PC-9 (cell line): ENCODE results near the gene BRIP1. TPM values are rescaled to one million over a fixed set of nuclear protein-coding genes. Genes with fewer than 3 reads are reported as not detected.

Source experiments
- BruUV-seq: library from RNA; stranded (reverse); fragments of 400-500 nt; replicated peaks from 2 replicates; lab custom pipeline; 2021; lab: Mats Ljungman, UMichigan
- CTCF ChIA-PET: fragments of 300-600 bp; sonication (Branson Sonifier 250); formaldehyde crosslinking; loops from one replicate; lab custom pipeline; 2022; ENCODE audit warnings: antibody characterized with exemption; lab: Charles Lee
- POLR2A ChIA-PET: fragments of 300-600 bp; sonication (Branson Sonifier 250); formaldehyde crosslinking; loops from one replicate; lab custom pipeline; 2022; ENCODE audit warnings: antibody characterized with exemption; ENCODE audit not compliant: unreplicated experiment; lab: Charles Lee
- DNase-seq, 2 experiments: peaks; one replicate each; pipeline versions ENCODE4 v3.0.0 to v3.0.0-alpha.2; 2015 to 2022; ENCODE audit warnings: mixed read lengths in 1 of 2
- H2AFZ ChIP-seq: fragments of 200-600 bp; sonication (generic); 2 replicates; pipeline ENCODE4 v1.8.1; 2017; ENCODE audit warnings: antibody characterized with exemption
- H3F3A ChIP-seq: fragments of 200-600 bp; sonication (generic); 2 replicates; pipeline ENCODE4 v1.8.1; 2017; ENCODE audit warnings: antibody characterized with exemption, mild to moderate bottlenecking, low read depth; ENCODE audit not compliant: insufficient read depth
- H3K27ac ChIP-seq: fragments of 200-600 bp; sonication (generic); 2 replicates; pipeline ENCODE4 v1.6.1; 2016; ENCODE audit warnings: mixed run types
- H3K27me3 ChIP-seq: fragments of 200-600 bp; sonication (generic); 2 replicates; pipeline ENCODE4 v1.6.1; 2016; ENCODE audit warnings: low read depth, mixed run types; ENCODE audit not compliant: insufficient read depth
- H3K36me3 ChIP-seq: fragments of 200-600 bp; sonication (generic); 2 replicates; pipeline ENCODE4 v1.6.1; 2016; ENCODE audit warnings: low read depth, mixed run types
- H3K4me1 ChIP-seq: fragments of 200-600 bp; sonication (generic); replicated peaks from 2 replicates; pipeline ENCODE4 v1.6.1; 2016; ENCODE audit warnings: mixed run types; ENCODE audit not compliant: insufficient read depth
- H3K4me2 ChIP-seq: fragments of 200-600 bp; sonication (generic); 2 replicates; pipeline ENCODE4 v1.6.1; 2017; ENCODE audit warnings: mixed run types
- H3K4me3 ChIP-seq: fragments of 200-600 bp; sonication (generic); 2 replicates; pipeline ENCODE4 v1.6.1; 2016; ENCODE audit warnings: mixed run types
- H3K79me2 ChIP-seq: fragments of 200-600 bp; sonication (generic); 2 replicates; pipeline ENCODE4 v1.6.1; 2017; ENCODE audit warnings: low read depth, mixed run types
- H3K9me2 ChIP-seq: fragments of 200-600 bp; sonication (generic); 2 replicates; pipeline ENCODE4 v1.8.1; 2017; ENCODE audit warnings: mild to moderate bottlenecking; ENCODE audit not compliant: insufficient read depth
- H3K9me3 ChIP-seq: fragments of 200-600 bp; sonication (generic); 2 replicates; pipeline ENCODE4 v1.8.1; 2016; ENCODE audit warnings: low read depth; ENCODE audit not compliant: insufficient read depth
- H4K20me1 ChIP-seq: fragments of 200-600 bp; sonication (generic); 2 replicates; pipeline ENCODE4 v1.8.1; 2017; ENCODE audit not compliant: insufficient read depth
- EZH2 ChIP-seq: fragments of 200-600 bp; sonication (generic); IDR thresholded peaks from 2 replicates; pipeline ENCODE4 v1.8.0; 2017; ENCODE audit warnings: antibody characterized with exemption, low read depth
- intact Hi-C: fragments of 100-400 bp; cut with micrococcal nuclease; formaldehyde crosslinking; loops from one replicate; pipeline ENCODE4 v1.10.0; 2022; ENCODE audit not compliant: unreplicated experiment
- total RNA-seq: library from RNA; stranded (reverse); gene quantifications from 2 replicates; pipeline ENCODE4 v1.2.3, GENCODE V29; 2021
- TF ChIP-seq, protein P1 (sequence below): fragments of 200-600 bp; sonication (generic); conservative IDR thresholded peaks from 2 replicates; pipeline ENCODE4 v1.6.1; 2017; ENCODE audit warnings: mixed run types, antibody characterized with exemption, mild to moderate bottlenecking, moderate library complexity

The BRIP1 gene
- total RNA-seq, 1 experiment from 2014 or later, result 16.0 TPM

DNA sequence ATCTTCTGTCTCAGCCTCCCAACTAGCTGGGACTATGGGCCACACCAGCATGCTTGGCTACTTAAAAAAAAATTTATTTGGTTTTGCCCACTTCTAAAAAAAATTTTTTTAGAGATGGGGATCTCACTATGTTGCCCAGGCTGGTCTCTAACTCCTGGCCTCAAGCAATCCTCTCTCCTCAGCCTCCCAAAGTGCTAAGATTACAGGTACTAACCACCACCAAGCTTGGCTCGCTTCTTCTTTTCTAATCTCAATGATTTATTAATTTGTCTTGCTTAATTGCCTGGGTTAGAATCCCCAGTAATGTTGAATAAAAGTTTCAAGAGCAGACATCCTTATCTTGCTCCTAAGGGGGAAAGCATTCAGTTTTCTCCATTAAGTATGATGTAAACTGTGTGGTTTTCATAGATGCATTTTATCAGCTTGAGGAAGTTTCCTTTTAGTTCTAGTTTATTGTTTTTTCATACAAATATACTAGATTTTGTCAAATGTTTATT, 206.6 kb downstream of the BRIP1 start:
- BruUV-seq, result no TSS peak
- Histone ChIP-seq H3F3A (no peaks in the 10 kb centered on the region), H3K4me1 (no peaks in the 10 kb centered on the region), H4K20me1 (no peaks in the 10 kb centered on the region), H3K27me3 (no peaks in the 10 kb centered on the region), H3K9me3 (no peaks in the 10 kb centered on the region), H3K27ac (no peak overlapping the region), H3K79me2 (no peaks in the 10 kb centered on the region), H3K4me3 (no peak overlapping the region), H3K9me2 (no peaks in the 10 kb centered on the region), H2AFZ (no peak overlapping the region), H3K36me3 (no peaks in the 10 kb centered on the region), H3K4me2 (no peak overlapping the region)
- DNase-seq, result no peak
- ChIA-PET POLR2A (no interaction called here), CTCF (no interaction called here)
- intact Hi-C loops, result no loop called here
- TF ChIP-seq, protein P1, sequence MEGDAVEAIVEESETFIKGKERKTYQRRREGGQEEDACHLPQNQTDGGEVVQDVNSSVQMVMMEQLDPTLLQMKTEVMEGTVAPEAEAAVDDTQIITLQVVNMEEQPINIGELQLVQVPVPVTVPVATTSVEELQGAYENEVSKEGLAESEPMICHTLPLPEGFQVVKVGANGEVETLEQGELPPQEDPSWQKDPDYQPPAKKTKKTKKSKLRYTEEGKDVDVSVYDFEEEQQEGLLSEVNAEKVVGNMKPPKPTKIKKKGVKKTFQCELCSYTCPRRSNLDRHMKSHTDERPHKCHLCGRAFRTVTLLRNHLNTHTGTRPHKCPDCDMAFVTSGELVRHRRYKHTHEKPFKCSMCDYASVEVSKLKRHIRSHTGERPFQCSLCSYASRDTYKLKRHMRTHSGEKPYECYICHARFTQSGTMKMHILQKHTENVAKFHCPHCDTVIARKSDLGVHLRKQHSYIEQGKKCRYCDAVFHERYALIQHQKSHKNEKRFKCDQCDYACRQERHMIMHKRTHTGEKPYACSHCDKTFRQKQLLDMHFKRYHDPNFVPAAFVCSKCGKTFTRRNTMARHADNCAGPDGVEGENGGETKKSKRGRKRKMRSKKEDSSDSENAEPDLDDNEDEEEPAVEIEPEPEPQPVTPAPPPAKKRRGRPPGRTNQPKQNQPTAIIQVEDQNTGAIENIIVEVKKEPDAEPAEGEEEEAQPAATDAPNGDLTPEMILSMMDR, result no peak
- no peak for TF ChIP-seq EZH2

DNA sequence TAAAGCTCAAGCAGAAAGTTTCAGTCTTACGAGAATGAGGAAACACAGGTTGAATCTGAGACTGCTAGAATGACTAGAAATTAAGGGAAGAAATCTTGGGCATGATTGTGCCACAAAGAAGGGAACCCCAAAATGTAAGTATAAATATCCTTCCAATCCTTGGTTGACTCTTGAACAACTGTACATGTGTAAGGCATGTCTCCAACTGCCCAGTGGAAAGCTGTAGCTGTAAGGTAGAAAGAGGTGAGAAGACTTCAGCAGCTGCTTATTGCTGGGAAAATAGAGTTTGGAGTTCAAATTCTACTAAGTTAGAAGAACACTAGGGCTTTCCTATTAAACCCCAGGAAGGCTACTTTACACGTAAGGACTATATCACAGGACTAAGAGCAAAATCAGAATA, 212.6 kb downstream of the BRIP1 start:
- intact Hi-C loops, result no loop called here

DNA sequence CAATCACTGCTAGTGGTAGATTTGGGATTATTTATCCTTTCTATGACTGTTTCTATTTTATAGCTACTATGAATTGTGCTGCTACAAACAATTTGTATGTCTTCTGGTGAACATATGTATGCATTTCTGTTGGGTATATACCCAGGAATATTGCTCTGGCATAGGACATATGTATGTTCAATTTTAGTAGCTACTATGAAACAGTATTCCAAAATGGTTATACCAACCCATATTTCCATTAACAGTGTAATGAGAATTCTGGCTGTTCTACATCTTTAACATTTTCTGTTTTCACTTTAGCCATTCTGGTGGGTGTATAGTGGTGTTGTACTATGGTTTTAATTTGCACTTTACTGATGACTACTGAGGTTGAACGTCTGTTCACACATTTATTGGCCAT, 214.7 kb downstream of the BRIP1 start:
- DNase-seq, result no peak
- intact Hi-C loops, result no loop called here
- CTCF ChIA-PET, result no interaction called here
- Histone ChIP-seq H4K20me1 (no peaks in the 10 kb centered on the region), H3F3A (no peaks in the 10 kb centered on the region), H3K9me3 (no peaks in the 10 kb centered on the region; the same call in 1 of the 2 replicates), H3K9me2 (no peaks in the 10 kb centered on the region), H3K4me3 (no peak overlapping the region), H3K4me2 (no peak overlapping the region), H3K79me2 (no peaks in the 10 kb centered on the region), H3K36me3 (no peaks in the 10 kb centered on the region), H3K27ac (no peak overlapping the region), H2AFZ (no peak overlapping the region), H3K27me3 (no peaks in the 10 kb centered on the region), H3K4me1 (no peaks in the 10 kb centered on the region)
- no peak for TF ChIP-seq EZH2
- TF ChIP-seq, protein P1, result no peak
- POLR2A ChIA-PET, result interaction anchor here (0.6 kb wide), 1 partner anchor 40 kb away, joined by 17 read pairs; no protein-coding TSS in a partner anchor
- no TSS peak for BruUV-seq

More for the DNA sequence above, 212.6 kb downstream of the BRIP1 start:
- Histone ChIP-seq H3K4me1 (no peaks in the 10 kb centered on the region), H3K79me2 (no peaks in the 10 kb centered on the region), H3K27ac (no peak overlapping the region), H3K9me3 (no peaks in the 10 kb centered on the region; the same call in 1 of the 2 replicates), H3K9me2 (no peaks in the 10 kb centered on the region), H3K36me3 (no peaks in the 10 kb centered on the region), H3K4me3 (no peak overlapping the region), H3K27me3 (no peaks in the 10 kb centered on the region), H2AFZ (no peak overlapping the region), H4K20me1 (no peaks in the 10 kb centered on the region), H3F3A (no peaks in the 10 kb centered on the region), H3K4me2 (no peak overlapping the region)
- TF ChIP-seq, protein P1, result no peak
- TF ChIP-seq EZH2, result no peak
- POLR2A ChIA-PET, result no interaction called here
- CTCF ChIA-PET, result no interaction called here
- no TSS peak for BruUV-seq
- no peak for DNase-seq
